ENCODE data around the gene ADAMTS12.
"Not testable (repeated sequence)": the region's sequence is repeated elsewhere in the genome, so short reads cannot be mapped to it uniquely, and the experiment has no call there.

ADAMTS12 gene

DNA sequence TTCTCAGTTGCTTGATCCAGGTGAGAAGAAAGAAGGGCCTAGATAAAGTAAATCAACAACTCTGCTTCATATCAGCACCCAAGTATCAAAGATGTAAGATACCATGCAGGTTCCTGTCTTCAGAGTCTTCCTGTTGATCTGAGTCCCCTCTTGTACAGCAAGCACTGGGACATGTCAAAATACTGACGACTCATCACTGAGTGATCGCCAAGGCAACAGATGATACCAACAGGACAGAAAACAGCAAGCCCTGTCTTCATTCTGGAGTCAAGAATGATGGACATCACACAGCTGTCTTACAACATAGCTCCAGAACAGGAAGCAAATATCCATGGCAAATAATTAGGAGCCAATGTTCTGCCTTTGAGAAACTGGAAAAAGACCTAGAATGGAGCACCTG lies 367.3 kb downstream of the ADAMTS12 start:
- no peak for DNase-seq (ENCODE audit: low read depth)

DNA sequence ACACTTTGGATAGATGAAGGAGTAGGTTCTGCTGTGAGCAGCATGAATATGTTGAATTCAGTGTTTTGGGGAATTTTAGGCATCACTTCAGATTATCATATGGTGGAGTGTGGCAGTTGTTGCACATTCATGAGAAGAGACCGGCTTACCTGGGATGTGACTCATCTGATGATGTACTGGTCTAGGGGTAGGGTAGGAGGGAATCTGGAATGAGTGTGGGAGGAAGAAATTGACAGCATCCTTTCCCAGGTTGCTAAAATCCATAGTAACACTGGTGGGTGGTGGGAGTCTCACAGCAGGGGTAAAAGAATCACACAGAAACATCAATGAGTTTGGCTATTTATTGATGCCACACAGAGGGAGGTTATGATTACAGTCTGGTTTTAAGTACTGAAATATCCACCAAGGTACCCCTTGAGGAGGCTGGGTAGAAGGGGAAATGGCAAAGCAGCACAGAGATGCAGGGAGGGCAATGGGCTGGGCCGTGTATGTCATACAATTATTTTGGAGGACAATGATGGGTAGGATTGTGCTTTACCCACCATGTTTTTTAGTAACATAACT lies 368.5 kb downstream of the ADAMTS12 start:
- DNase-seq (ENCODE audit: low read depth), result no peak

DNA sequence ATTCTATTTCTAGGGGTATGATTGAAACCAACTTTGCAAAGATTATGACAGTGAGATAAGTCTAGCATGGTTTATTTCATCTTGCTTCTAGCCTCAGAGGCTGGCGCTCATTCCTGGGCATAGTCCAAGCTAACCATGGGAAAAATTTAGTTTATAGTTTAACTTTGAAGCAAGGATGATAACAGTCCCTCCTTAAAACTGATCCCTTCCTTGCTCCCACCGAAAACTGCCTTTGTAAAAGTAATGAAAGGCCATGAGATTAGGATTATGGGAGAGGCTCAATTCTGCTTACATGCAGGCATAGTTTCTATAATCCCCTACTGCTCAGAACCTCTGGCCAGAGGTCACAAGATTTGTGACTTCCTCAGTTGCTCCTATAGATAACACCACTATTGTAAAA lies 375.4 kb downstream of the ADAMTS12 start:
- no peak for DNase-seq (ENCODE audit: low read depth)

GRCh38 chr5:33515366-33515765 lies 376.4 kb downstream of the ADAMTS12 start:
- not testable (repeated sequence) for DNase-seq (ENCODE audit: low read depth)

DNA sequence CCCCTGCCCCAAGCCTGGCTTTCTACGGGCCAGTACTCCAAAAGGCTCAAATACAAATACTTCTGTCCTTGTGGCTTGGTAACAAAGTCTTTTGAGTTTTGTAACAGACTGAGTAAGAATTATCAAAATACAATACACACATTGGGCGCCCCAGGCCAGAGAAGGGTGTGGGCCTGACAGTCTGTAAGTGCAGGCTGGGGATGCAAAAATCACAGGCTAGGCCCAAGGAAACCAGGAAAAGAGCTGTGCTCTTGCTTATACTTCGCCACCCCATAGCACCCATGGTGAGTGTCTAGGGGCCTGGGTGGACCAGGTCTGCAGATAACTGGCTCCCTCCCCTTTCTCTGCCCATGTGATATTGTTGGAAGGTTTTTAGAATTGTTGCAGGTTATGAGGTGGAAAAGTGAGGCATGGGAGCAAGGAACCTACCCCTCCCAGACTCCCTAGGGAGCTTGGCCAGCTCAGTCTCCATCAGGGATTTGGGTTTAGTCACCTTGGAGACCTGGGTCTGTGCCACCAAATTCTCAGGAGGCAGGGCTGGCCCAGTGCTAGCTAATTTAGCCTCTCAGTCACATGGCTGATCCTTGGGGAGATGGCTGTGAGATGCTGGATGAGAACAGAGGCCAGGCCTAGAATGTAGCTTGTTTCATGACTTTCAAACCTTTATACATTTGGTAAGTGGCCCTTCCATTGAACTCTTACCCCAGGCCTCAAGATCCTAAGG lies 378.2 kb downstream of the ADAMTS12 start:
- DNase-seq (ENCODE audit: low read depth), result no peak

DNA sequence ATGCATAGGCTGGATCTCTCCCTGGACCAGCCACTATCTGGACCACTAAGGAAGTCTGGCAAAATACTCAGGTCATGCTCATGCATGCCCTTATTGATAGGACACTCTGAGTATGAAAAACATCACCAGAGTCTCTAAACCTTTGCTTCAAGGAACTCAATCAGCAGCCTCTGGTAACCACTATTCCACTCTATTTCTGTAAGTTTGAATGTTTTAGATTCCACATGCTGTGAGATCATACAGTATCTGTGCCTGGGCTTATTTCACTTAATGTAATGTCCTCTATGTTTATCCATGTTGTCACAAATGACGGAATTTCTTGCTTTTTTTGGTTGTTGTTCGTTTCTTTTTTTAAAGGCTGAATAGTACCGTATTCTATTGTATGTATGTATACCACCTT lies 382.8 kb downstream of the ADAMTS12 start:
- DNase-seq (ENCODE audit: low read depth), result no peak

DNA sequence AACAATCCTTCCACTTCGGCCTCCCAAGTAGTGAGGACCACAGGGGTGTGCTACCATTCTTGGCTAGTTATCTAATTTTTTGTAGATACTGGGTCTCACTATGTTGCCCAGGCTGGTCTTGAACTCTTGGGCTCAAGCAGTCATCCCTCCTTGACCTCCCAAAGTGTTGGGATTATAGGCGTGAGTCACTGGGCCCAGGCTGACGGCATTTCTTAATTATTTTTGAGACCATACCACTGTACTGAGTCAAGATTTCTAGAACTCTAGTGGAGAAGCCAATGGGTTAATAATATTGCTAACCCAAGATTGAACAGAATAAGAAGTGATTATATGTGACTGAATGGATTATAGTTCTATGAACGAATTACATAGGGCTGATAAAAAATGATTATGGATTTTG lies 384.4 kb downstream of the ADAMTS12 start:
- DNase-seq (ENCODE audit: low read depth), result no peak

- DNase-seq (ENCODE audit: low read depth), result no peak
Measured at GRCh38 chr5:33504570-33504969, 387.2 kb downstream of the ADAMTS12 start.

- no peak for DNase-seq (ENCODE audit: low read depth)
Measured at GRCh38 chr5:33501899-33502298, 389.9 kb downstream of the ADAMTS12 start.

DNA sequence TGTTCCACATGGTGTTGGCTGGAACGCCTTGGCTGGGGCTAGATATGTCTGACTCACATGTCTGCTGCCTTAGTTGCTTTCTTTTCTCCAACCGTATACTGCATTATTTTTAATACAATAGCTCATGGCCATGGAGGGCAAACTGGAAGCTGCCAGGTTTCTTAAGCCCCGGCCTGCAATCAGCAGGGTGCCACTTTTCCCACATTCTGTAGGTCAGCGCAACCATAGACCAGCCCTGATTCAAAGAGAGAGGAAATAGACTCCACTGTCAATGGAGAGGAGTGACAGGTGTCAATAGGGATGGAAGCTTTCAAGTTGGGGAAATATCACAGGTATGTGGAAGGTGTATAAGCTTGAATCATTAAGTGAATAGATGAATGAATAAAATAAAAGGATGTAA lies 390.5 kb downstream of the ADAMTS12 start:
- no peak for DNase-seq (ENCODE audit: low read depth)

GRCh38 chr5:33494466-33494865 lies 397.3 kb downstream of the ADAMTS12 start:
- DNase-seq (ENCODE audit: low read depth), result no peak

GRCh38 chr5:33491941-33492340 lies 399.8 kb downstream of the ADAMTS12 start:
- no peak for DNase-seq (ENCODE audit: low read depth)

DNA sequence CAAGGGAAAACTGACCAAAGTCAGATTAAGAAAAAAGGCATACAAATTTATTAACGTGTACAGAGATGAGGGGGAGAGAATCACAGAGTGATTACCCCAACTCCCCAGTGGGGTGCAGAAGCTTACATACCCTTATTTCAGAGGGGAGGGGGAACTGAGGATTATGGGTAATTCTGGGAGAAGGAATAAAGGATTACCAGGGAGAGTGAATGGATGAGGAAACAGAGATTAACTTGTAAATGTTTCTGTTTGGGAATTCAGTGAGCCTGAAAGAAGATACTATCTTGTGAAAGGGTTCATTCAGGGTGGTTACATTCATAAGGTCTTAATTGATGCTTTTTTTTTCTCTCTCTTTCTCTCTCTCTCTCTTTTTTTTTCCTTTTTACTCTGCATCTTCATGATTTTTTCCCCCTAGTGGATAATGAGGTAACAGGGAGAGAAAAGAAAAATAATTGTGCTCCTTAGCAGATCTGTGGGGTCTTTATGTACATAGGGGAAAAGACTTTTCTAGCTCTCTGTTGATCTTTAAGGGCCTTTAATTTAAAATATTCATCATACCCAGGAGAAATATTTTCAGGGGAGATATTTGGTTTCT lies 401.6 kb downstream of the ADAMTS12 start:
- no peak for DNase-seq (ENCODE audit: low read depth)

- no peak for DNase-seq (ENCODE audit: low read depth)
Measured at GRCh38 chr5:33489481-33490067, 402.2 kb downstream of the ADAMTS12 start.

GRCh38 chr5:33488558-33489355 lies 403.0 kb downstream of the ADAMTS12 start:
- no peak for DNase-seq (ENCODE audit: low read depth)

DNA sequence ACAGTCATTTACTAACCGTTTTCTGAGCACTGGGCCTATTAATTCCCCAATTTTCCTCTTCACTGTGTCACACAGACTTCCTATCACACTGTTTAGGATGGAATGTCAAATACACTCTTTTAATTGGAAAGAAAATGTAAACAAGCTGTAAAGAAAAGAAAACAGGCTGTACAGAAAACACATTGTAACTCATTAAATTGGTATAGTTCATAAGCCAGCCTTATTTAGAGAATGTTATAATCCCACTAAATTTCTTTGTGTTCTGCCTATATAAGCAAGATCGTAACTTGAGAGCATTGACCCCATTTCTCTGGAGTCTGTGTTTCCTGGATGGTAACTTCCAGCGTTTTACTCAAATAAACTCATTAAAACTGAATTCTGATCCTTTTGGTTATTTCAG lies 404.6 kb downstream of the ADAMTS12 start:
- DNase-seq (ENCODE audit: low read depth), result no peak

DNA sequence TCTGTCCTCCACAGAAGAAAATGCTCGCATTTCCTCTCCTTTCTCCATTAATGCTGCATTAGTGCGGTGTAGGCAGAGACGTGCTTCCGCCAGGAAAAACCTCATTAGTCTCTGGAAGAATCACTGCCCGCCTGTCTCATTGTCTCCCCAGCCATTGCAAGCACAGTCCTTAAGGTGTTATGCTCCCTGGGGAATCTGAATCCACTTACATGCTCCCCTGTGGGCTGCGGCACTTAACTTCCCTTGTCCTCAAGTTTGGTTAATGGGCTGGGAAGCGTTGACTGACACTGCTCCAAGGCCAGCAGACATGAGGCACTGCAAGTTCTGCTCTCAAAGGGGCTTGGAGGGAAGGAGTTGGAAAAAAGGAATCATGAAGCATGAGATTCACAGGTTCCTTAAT lies 409.5 kb downstream of the ADAMTS12 start:
- no peak for DNase-seq (ENCODE audit: low read depth)

DNA sequence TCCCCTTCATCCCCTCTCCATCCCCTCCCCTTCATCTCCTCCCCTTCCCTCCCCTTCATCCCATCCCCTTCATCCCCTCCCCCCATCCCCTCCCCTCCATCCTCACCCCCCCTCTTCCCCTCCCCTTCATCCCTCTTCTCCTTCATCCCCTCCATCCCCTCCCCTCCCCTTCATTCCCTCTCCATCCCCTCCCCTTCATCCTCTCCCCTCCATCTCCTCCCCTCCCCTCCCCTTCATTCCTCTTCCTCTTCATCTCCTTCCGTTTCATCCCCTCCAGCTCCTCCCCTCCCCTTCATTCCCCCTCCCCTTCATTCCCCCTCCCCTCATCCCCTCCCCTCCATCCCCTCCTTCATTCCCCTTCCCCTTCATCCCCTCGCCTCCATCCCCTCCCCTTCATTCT lies 410.9 kb downstream of the ADAMTS12 start:
- DNase-seq (ENCODE audit: low read depth), result no peak

DNA sequence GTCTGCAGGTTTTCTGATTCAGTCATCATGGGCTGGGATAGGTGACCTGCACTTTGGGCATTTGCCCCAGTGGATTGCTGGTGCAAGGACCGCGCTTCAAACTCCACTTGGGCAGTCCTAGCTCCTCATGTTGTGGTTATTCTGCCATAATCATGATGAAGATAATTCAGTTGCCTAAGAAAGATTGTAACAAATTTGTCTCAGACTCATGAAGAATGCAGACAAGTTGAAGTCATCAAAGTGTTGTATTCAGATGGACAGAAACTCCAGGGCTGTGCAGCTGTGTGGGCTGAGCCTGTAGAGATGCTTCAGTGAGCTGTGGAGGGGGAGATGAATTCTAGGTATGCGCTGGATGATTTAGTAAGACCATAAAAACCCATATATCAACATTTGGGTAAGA lies 412.5 kb downstream of the ADAMTS12 start:
- no peak for DNase-seq (ENCODE audit: low read depth)

DNA sequence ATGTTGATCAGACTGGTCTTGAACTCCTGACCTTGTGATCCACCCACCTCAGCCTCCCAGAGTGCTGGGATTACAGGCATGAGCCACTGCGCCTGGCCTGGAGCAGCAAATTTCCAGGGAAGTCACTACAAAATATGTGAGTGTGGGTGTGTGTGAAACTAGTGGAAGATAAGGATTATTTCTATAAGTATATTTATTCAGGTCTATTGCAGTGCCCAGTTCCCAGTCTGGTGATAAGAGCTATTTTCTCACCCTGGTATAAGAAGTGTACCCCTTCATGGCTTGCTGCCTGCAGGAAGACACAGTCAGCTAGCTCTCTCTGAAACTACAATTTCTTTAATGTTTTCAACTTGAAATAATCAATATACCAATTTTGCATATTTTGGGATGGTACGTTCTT lies 414.0 kb downstream of the ADAMTS12 start:
- no peak for DNase-seq (ENCODE audit: low read depth)

GRCh38 chr5:33476992-33477391 lies 414.8 kb downstream of the ADAMTS12 start:
- DNase-seq (ENCODE audit: low read depth), result no peak

- no peak for DNase-seq (ENCODE audit: low read depth)
Measured at GRCh38 chr5:33475706-33476105, 416.1 kb downstream of the ADAMTS12 start.

Data from T-helper 22 cell (primary cell).